CD4-positive, alpha-beta T cell treated with Interleukin-17A for 4 hours (primary cell): ENCODE data around the gene MCEMP1.
A peak's percentile ranks its signal among the peaks of the same experiment; 100 is the strongest.

Source experiments
- DNase-seq: peaks from one replicate; pipeline ENCODE4 v3.0.0-alpha.2; 2020; ENCODE audit warnings: mixed read lengths

The MCEMP1 gene

GRCh38 chr19:7672522-7672921 lies 4.4 kb upstream of the MCEMP1 start:
- no peak for DNase-seq

- DNase-seq = peak; percentile 40
Measured at GRCh38 chr19:7674010-7675005, 2.6 kb upstream of the MCEMP1 start.

GRCh38 chr19:7676376-7676775 lies 514 bp upstream of the MCEMP1 start:
- no peak for DNase-seq

GRCh38 chr19:7677669-7678311 lies 900 bp downstream of the MCEMP1 start:
- no peak for DNase-seq

GRCh38 chr19:7678971-7679751 lies 2.3 kb downstream of the MCEMP1 start:
- DNase-seq = peak; percentile 79

GRCh38 chr19:7679771-7680605 lies 3.1 kb downstream of the MCEMP1 start:
- DNase-seq = no peak

GRCh38 chr19:7680606-7681339 lies 3.9 kb downstream of the MCEMP1 start, which contains the start of gene TRAPPC5:
Gene TRAPPC5 (plus strand): TSS chr19:7680833. CDS start chr19:7682254, 1,421 bp downstream.
- DNase-seq = peak; percentile 90

- DNase-seq = peak; percentile 90
Measured at GRCh38 chr19:7681340-7682174, 4.7 kb downstream of the MCEMP1 start.

GRCh38 chr19:7682175-7682855 lies 5.4 kb downstream of the MCEMP1 start:
- DNase-seq = no peak

- DNase-seq = no peak
Measured at GRCh38 chr19:7685546-7686445, 8.9 kb downstream of the MCEMP1 start.

- no peak for DNase-seq
Measured at GRCh38 chr19:7687177-7687576, 10.3 kb downstream of the MCEMP1 start.

GRCh38 chr19:7689165-7689564 lies 12.3 kb downstream of the MCEMP1 start:
- DNase-seq = no peak

- DNase-seq = no peak
Measured at GRCh38 chr19:7690779-7691258, 13.9 kb downstream of the MCEMP1 start.

GRCh38 chr19:7691497-7691896 lies 14.6 kb downstream of the MCEMP1 start:
- DNase-seq = no peak

- no peak for DNase-seq
Measured at GRCh38 chr19:7692417-7693088, 15.7 kb downstream of the MCEMP1 start.

GRCh38 chr19:7694499-7694898 lies 17.6 kb downstream of the MCEMP1 start:
- DNase-seq = no peak

GRCh38 chr19:7697721-7698287 lies 20.9 kb downstream of the MCEMP1 start:
- DNase-seq = no peak

GRCh38 chr19:7698583-7698982 lies 21.7 kb downstream of the MCEMP1 start:
- no peak for DNase-seq
